ENCODE data around the gene TMEM117.

The TMEM117 gene

GRCh38 chr12:44154128-44154527, 318.2 kb downstream of the TMEM117 start:
- no peak overlapping the region for H3K4me2 ChIP-seq (ENCODE audit: low read length)
- no peaks in the 10 kb centered on the region for H3K79me2 ChIP-seq (ENCODE audit: insufficient read depth, low read length)
- H3K27ac ChIP-seq (ENCODE audit: low read depth, low read length, poor library complexity, severe bottlenecking): no peak overlapping the region
- no peaks in the 10 kb centered on the region for H3K36me3 ChIP-seq (ENCODE audit: insufficient read depth, low read length)
- no peak overlapping the region for H3K9ac ChIP-seq (ENCODE audit: low read length)
- H3F3A ChIP-seq (ENCODE audit: insufficient read depth, low read length): no peaks in the 10 kb centered on the region
- no peaks in the 10 kb centered on the region for H4K20me1 ChIP-seq (ENCODE audit: insufficient read depth, low read length)
- no peak overlapping the region for H3K4me3 ChIP-seq (ENCODE audit: low read depth, low read length, poor library complexity, severe bottlenecking)
- no peaks in the 10 kb centered on the region for H3K9me3 ChIP-seq (ENCODE audit: low read length)
- H3K4me1 ChIP-seq (ENCODE audit: insufficient read depth, low read length, severe bottlenecking): peaks cover 10% of the 10 kb centered on the region
- no peaks in the 10 kb centered on the region for H3K27me3 ChIP-seq (ENCODE audit: insufficient read depth, low read length)
- TF ChIP-seq, protein P1, sequence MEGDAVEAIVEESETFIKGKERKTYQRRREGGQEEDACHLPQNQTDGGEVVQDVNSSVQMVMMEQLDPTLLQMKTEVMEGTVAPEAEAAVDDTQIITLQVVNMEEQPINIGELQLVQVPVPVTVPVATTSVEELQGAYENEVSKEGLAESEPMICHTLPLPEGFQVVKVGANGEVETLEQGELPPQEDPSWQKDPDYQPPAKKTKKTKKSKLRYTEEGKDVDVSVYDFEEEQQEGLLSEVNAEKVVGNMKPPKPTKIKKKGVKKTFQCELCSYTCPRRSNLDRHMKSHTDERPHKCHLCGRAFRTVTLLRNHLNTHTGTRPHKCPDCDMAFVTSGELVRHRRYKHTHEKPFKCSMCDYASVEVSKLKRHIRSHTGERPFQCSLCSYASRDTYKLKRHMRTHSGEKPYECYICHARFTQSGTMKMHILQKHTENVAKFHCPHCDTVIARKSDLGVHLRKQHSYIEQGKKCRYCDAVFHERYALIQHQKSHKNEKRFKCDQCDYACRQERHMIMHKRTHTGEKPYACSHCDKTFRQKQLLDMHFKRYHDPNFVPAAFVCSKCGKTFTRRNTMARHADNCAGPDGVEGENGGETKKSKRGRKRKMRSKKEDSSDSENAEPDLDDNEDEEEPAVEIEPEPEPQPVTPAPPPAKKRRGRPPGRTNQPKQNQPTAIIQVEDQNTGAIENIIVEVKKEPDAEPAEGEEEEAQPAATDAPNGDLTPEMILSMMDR (IDR thresholded peaks at IDR 0.05; ENCODE audit: low read length): no peak
- no peak for TF ChIP-seq EZH2 (IDR thresholded peaks at IDR 0.05; ENCODE audit: borderline replicate concordance, low read length)
- H2AFZ ChIP-seq (ENCODE audit: low read length): no peak overlapping the region
- H3K9me2 ChIP-seq (ENCODE audit: low read depth, low read length): no peaks in the 10 kb centered on the region

- H4K20me1 ChIP-seq (ENCODE audit: insufficient read depth, low read length): no peaks in the 10 kb centered on the region
- no peaks in the 10 kb centered on the region for H3F3A ChIP-seq (ENCODE audit: insufficient read depth, low read length)
- H3K27ac ChIP-seq (ENCODE audit: low read depth, low read length, poor library complexity, severe bottlenecking): no peak overlapping the region
- no peak overlapping the region for H3K4me2 ChIP-seq (ENCODE audit: low read length)
- H3K27me3 ChIP-seq (ENCODE audit: insufficient read depth, low read length): no peaks in the 10 kb centered on the region
- H3K4me3 ChIP-seq (ENCODE audit: low read depth, low read length, poor library complexity, severe bottlenecking): no peak overlapping the region
- no peak overlapping the region for H2AFZ ChIP-seq (ENCODE audit: low read length)
- H3K4me1 ChIP-seq (ENCODE audit: insufficient read depth, low read length, severe bottlenecking): peaks cover 10% of the 10 kb centered on the region
- H3K79me2 ChIP-seq (ENCODE audit: insufficient read depth, low read length): no peaks in the 10 kb centered on the region
- no peaks in the 10 kb centered on the region for H3K36me3 ChIP-seq (ENCODE audit: insufficient read depth, low read length)
- no peaks in the 10 kb centered on the region for H3K9me2 ChIP-seq (ENCODE audit: low read depth, low read length)
- TF ChIP-seq EZH2 (IDR thresholded peaks at IDR 0.05; ENCODE audit: borderline replicate concordance, low read length): no peak
- TF ChIP-seq, protein P1 (IDR thresholded peaks at IDR 0.05; ENCODE audit: low read length): no peak
- H3K9ac ChIP-seq (ENCODE audit: low read length): no peak overlapping the region
- no peaks in the 10 kb centered on the region for H3K9me3 ChIP-seq (ENCODE audit: low read length)
These were observed 319.5 kb downstream of the TMEM117 start for GRCh38 chr12:44155358-44155757.

- H3F3A ChIP-seq (ENCODE audit: insufficient read depth, low read length): no peaks in the 10 kb centered on the region
- no peak overlapping the region for H3K27ac ChIP-seq (ENCODE audit: low read depth, low read length, poor library complexity, severe bottlenecking)
- no peaks in the 10 kb centered on the region for H3K79me2 ChIP-seq (ENCODE audit: insufficient read depth, low read length)
- H3K9me3 ChIP-seq (ENCODE audit: low read length): no peaks in the 10 kb centered on the region
- H3K4me2 ChIP-seq (ENCODE audit: low read length): no peak overlapping the region
- no peak overlapping the region for H2AFZ ChIP-seq (ENCODE audit: low read length)
- no peaks in the 10 kb centered on the region for H3K27me3 ChIP-seq (ENCODE audit: insufficient read depth, low read length)
- H3K4me1 ChIP-seq (ENCODE audit: insufficient read depth, low read length, severe bottlenecking): peaks cover 10% of the 10 kb centered on the region
- H3K36me3 ChIP-seq (ENCODE audit: insufficient read depth, low read length): no peaks in the 10 kb centered on the region
- H3K9ac ChIP-seq (ENCODE audit: low read length): no peak overlapping the region
- H3K4me3 ChIP-seq (ENCODE audit: low read depth, low read length, poor library complexity, severe bottlenecking): no peak overlapping the region
- no peaks in the 10 kb centered on the region for H3K9me2 ChIP-seq (ENCODE audit: low read depth, low read length)
- TF ChIP-seq EZH2 (IDR thresholded peaks at IDR 0.05; ENCODE audit: borderline replicate concordance, low read length): no peak
- TF ChIP-seq, protein P1 (IDR thresholded peaks at IDR 0.05; ENCODE audit: low read length): no peak
- no peaks in the 10 kb centered on the region for H4K20me1 ChIP-seq (ENCODE audit: insufficient read depth, low read length)
These were observed 321.5 kb downstream of the TMEM117 start for GRCh38 chr12:44157359-44157758.

Measured in OCI-LY1 (cell line).